AG09309 (cell line): ENCODE measurements around the gene DCTD.

Source experiments
- DNase-seq: peaks from one replicate; pipeline ENCODE4 v3.0.0-alpha.2; 2010; ENCODE audit warnings: low read depth
- H3K4me3 ChIP-seq: 2 replicates; pipeline ENCODE4 v1.5.1; 2011; ENCODE audit warnings: mild to moderate bottlenecking, low read depth, low read length, moderate library complexity; ENCODE audit not compliant: control insufficient read depth
- CTCF ChIP-seq: IDR thresholded peaks from 2 replicates; pipeline ENCODE4 v1.5.1; 2011; ENCODE audit warnings: mild to moderate bottlenecking, low read depth, low read length, inconsistent platforms; ENCODE audit not compliant: insufficient read depth, control insufficient read depth; ENCODE audit errors: missing control alignments

The DCTD gene

DNA sequence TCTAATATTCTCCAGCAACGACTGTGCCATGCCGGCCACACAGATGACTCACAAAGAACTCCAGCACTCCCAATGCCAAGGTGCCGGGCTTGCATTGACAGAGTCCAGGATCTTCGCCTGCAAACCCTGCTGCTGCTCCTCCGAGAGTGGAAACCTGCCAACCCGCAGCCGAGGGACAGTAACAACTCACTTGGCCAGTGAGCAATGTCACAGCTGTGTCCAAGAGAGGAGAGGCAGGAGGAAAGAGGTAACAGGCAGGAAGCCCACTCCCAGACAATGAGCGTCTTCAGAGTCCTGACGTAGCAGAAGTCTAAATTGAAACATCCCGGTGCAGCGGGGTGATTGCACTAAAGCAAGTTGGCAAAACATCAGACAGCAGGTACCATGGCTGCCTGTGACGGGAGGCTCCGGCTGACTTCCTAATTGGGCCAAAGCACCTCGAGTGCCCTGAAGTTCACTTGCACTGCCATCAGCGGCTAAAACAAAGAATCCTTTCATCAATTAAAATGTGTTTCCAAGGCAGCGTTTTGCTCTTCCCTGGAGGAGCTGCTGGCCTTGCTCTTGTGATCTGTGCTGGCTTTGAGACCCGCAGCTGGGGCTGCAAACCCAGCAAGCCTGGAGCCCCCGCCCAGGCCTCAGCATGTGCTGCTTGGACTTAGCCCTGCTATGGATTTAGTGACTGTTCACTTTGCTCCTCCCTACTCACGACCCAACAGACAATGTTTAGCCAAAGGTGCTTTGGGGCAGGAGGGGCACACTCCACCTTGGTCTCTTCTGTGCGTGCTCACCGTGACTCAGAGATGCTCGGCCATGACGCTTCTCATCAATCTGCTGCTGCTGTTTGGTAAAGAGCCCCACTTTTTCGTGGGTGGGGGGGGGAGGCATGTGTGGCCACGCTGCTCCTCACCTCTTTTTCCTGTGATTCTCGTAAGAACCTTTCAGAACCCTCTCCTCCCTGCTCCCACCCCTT, 36.5 kb downstream of the DCTD start:
- no peak for DNase-seq
- TF ChIP-seq CTCF, result no peak

DNA sequence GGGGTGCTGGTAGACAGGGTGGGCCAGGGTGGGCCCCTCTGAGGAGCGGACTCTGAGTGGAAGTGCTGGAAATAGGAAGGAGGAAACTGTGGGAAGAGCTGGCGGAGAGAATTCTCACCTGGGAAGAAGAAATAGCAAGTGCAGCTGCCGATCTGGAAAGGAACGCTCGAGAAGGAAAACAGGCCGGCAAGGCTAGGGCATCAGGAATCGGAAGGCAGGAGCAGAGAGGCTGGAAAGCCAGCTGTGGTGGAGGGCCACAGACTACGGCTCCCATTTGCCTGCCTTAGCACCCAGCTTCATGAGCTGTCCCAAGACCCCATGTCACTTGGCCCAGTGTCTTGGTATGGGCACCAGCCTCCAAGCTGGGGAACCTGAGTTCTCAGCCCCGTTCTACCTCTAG, 37.3 kb downstream of the DCTD start:
- no peak for DNase-seq
- TF ChIP-seq CTCF, result no peak
- H3K4me3 ChIP-seq, result no peak overlapping the region

More for the DNA sequence above, 36.5 kb downstream of the DCTD start:
- H3K4me3 ChIP-seq, result no peak overlapping the region

DNA sequence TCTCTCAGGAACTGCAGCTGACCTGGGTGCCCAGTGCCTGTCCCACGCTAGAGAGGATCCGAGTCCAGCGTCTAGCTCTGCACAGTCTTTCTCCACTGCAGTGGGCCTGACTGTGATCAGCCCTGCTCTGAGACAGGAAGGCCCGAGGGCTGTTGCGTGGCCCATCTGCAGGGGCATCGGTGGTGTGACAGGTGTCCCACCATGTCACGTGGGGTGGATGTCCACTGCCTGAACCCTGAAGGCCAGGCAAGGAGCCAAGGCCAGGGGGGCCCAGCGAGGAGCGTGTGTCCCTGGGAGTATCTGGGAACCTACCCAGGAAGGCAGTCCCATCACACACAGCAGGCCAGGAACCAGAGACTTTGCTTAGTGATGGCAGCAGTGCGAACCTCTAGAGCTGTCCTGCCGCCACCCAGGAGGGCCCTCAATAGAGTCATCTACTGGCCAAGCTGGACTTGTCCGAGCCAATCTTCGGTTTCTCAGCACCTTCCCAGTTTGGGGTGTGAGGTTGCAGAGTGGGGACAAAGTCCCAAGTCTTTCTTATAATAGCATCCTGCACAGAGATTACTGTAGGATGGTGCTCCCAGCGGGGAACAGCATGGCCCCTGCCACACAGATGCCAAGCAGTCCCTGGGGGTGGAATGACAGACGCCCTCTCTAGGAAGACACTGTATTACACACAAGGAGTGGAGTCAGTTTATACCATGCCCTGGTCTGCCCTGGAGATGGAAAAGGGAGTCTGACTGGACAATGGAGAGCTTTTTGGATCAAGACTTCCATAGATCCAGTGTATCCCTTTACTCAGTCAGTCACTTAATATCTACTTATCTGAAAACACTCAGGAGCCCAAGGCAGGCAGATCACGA, 38.3 kb downstream of the DCTD start:
- no peak for DNase-seq
- TF ChIP-seq CTCF, result no peak
- H3K4me3 ChIP-seq, result no peak overlapping the region

DNA sequence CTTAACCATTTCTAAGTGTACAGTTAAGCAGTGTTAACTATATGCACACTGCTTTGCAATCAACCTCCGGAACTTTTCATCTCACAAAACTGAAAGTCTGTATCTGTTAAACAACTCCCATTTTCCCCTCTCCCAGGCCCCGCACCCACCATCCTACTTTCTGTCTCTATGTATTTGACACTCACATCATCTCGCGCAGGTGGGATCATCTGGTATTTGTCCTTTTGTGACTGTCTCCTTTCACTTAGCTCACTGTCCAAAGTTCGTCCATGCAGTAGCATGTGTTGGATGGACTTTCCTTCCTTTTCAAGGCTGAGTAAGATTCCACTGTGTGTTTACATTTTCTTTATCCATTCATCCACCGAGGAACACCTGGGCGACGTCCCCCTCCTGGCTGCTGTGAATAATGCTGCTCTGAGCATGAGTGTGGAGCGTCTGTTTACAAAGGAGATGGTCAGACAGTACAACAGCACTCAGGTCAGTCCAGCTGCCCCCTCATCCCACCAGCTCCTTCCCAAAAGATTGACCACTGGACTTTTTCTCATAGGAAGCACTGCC, 39.8 kb downstream of the DCTD start:
- H3K4me3 ChIP-seq, result no peak overlapping the region
- TF ChIP-seq CTCF, result no peak
- no peak for DNase-seq

DNA sequence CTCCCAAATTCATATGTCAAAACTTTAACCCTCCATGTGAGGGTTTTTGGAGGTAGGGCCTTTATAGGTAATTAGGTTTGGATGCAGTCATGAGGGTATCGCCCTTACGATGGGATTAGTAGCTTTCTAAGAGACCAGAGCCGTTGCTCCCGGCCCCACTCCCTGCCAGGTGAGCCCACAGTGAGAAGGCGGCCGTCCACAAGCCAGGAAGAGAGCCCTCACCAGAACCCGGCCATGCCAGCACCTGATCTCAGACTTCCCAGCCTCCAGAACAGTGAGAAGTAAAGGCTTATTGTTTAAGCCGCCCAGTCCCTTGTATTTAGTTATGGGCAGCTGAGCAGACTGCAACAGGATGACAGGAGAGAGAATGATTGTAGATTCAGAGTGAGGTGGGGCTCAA, 40.8 kb downstream of the DCTD start:
- no peak for DNase-seq
- TF ChIP-seq CTCF, result no peak
- no peak overlapping the region for H3K4me3 ChIP-seq
